Fibroblast of the aortic adventitia (primary cell): ENCODE data around the gene TMEM106B. TPM values are rescaled to one million over a fixed set of nuclear protein-coding genes. Genes with fewer than 3 reads are reported as not detected.

Experiments used
- DNase-seq: peaks from one replicate; pipeline ENCODE4 v3.0.0-alpha.2; 2010; ENCODE audit warnings: low read depth
- H3K4me3 ChIP-seq: 2 replicates; pipeline ENCODE4 v1.5.1; 2011; ENCODE audit warnings: low read depth, mild to moderate bottlenecking, control low read depth, low read length, moderate library complexity
- CTCF ChIP-seq: IDR thresholded peaks from 2 replicates; pipeline ENCODE4 v1.5.1; 2011; ENCODE audit warnings: mild to moderate bottlenecking, low read length, control low read depth, inconsistent platforms; ENCODE audit not compliant: insufficient read depth
- total RNA-seq: library from RNA; depleted of rRNA; stranded (reverse); fragments of >200 nt; gene quantifications from 2 replicates; pipeline ENCODE4 v1.2.3, GENCODE V29; 2012; ENCODE audit warnings: low replicate concordance

Gene TMEM106B
- total RNA-seq, 1 donor, result 146 TPM

GRCh38 chr7:12239806-12240205 is 28.7 kb downstream of the TMEM106B start:
- no peak overlapping the region for H3K4me3 ChIP-seq
- TF ChIP-seq CTCF, result no peak
- no peak for DNase-seq

GRCh38 chr7:12244129-12244528 is 33.0 kb downstream of the TMEM106B start:
- no peak overlapping the region for H3K4me3 ChIP-seq
- DNase-seq, result peak; percentile 8
- peak; percentile 40 for TF ChIP-seq CTCF

- no peak for TF ChIP-seq CTCF
- DNase-seq, result no peak
- H3K4me3 ChIP-seq, result no peak overlapping the region
Observed at GRCh38 chr7:12244694-12245093, 33.6 kb downstream of the TMEM106B start.

- no peak overlapping the region for H3K4me3 ChIP-seq
- no peak for DNase-seq
- TF ChIP-seq CTCF, result no peak
Observed at GRCh38 chr7:12249706-12250105, 38.6 kb downstream of the TMEM106B start.

GRCh38 chr7:12250232-12250631 is 39.1 kb downstream of the TMEM106B start:
- no peak for DNase-seq
- no peak overlapping the region for H3K4me3 ChIP-seq
- no peak for TF ChIP-seq CTCF

- TF ChIP-seq CTCF, result no peak
- H3K4me3 ChIP-seq, result no peak overlapping the region
- DNase-seq, result peak; percentile 19
Observed at GRCh38 chr7:12256090-12256489, 45.0 kb downstream of the TMEM106B start.

GRCh38 chr7:12257582-12257981 is 46.5 kb downstream of the TMEM106B start:
- no peak for TF ChIP-seq CTCF
- DNase-seq, result peak; percentile 56
- peak overlapping the region; percentile 23 for H3K4me3 ChIP-seq
